Uterus (tissue), 2 donors: ENCODE measurements around the gene BCO2.

Source experiments
- CTCF ChIP-seq, 4 experiments: fragments of 200-600 bp in 2 of 4; fragments of 450-650 bp in 2 of 4; sonication (generic) in 2 of 4; IDR thresholded peaks; one replicate each; pipeline ENCODE4 v1.5.1; 2016 to 2019; ENCODE audit warnings: antibody characterized with exemption in 4 of 4, mild to moderate bottlenecking in 2 of 4, moderate library complexity in 1 of 4
- POLR2A ChIP-seq, 2 donors: fragments of 450-650 bp; IDR thresholded peaks; one replicate each; pipeline ENCODE4 v1.6.1; 2016; ENCODE audit warnings: antibody characterized with exemption in 2 of 2, mild to moderate bottlenecking in 1 of 2, moderate library complexity in 1 of 2

GRCh38 chr11:112260490-112260889 is 85.2 kb downstream of the BCO2 start, which contains the start of gene PLET1:
- TF ChIP-seq CTCF (IDR thresholded peaks at IDR 0.05): no peak
- no peak for TF ChIP-seq POLR2A (IDR thresholded peaks at IDR 0.05)
